ENCODE data around the gene GNAQ. TPM values are rescaled to one million over a fixed set of nuclear protein-coding genes. Genes with fewer than 3 reads are reported as not detected.

GNAQ gene
- total RNA-seq, 1 donor from 2014 or later, result 64.9 TPM

- Mint-ChIP-seq H3K9me3 (ENCODE audit: low read depth) (no peaks in the 10 kb centered on the region), H3K27me3 (no peaks in the 10 kb centered on the region), H3K4me3 (ENCODE audit: low read depth) (no peak overlapping the region), H3K27ac (peak overlapping the region; percentile 3), H3K36me3 (ENCODE audit: insufficient read depth) (peaks cover 4% of the 10 kb centered on the region), H3K4me1 (ENCODE audit: low read depth) (peaks cover 19% of the 10 kb centered on the region)
- no peak for TF ChIP-seq CTCF (IDR thresholded peaks at IDR 0.05; ENCODE audit: unreplicated experiment)
- no peak for DNase-seq (ENCODE audit: low spot score, unreplicated experiment)
Observed at GRCh38 chr9:77803423-77803822, 228.2 kb downstream of the GNAQ start.

- H3K4me1 Mint-ChIP-seq (ENCODE audit: low read depth), result peaks cover 12% of the 10 kb centered on the region
- peaks cover 4% of the 10 kb centered on the region for H3K36me3 Mint-ChIP-seq (ENCODE audit: insufficient read depth)
- H3K27ac Mint-ChIP-seq, result no peak overlapping the region
- no peaks in the 10 kb centered on the region for H3K27me3 Mint-ChIP-seq
- DNase-seq (ENCODE audit: low spot score, unreplicated experiment), result no peak
- TF ChIP-seq CTCF (IDR thresholded peaks at IDR 0.05; ENCODE audit: unreplicated experiment), result no peak
- no peak overlapping the region for H3K4me3 Mint-ChIP-seq (ENCODE audit: low read depth)
- no peaks in the 10 kb centered on the region for H3K9me3 Mint-ChIP-seq (ENCODE audit: low read depth)
Observed at GRCh38 chr9:77802515-77803293, 228.9 kb downstream of the GNAQ start.

GRCh38 chr9:77802064-77802463 is 229.5 kb downstream of the GNAQ start:
- no peak for DNase-seq (ENCODE audit: low spot score, unreplicated experiment)
- Mint-ChIP-seq H3K4me3 (ENCODE audit: low read depth) (no peak overlapping the region), H3K4me1 (ENCODE audit: low read depth) (peaks cover 7% of the 10 kb centered on the region), H3K36me3 (ENCODE audit: insufficient read depth) (peaks cover 4% of the 10 kb centered on the region), H3K27ac (no peak overlapping the region), H3K9me3 (ENCODE audit: low read depth) (no peaks in the 10 kb centered on the region), H3K27me3 (no peaks in the 10 kb centered on the region)
- no peak for TF ChIP-seq CTCF (IDR thresholded peaks at IDR 0.05; ENCODE audit: unreplicated experiment)

GRCh38 chr9:77800924-77801551 is 230.6 kb downstream of the GNAQ start:
- Mint-ChIP-seq H3K4me1 (ENCODE audit: low read depth) (peaks cover 4% of the 10 kb centered on the region), H3K9me3 (ENCODE audit: low read depth) (no peaks in the 10 kb centered on the region)
- TF ChIP-seq CTCF (IDR thresholded peaks at IDR 0.05; ENCODE audit: unreplicated experiment), result no peak

GRCh38 chr9:77798140-77798539 is 233.5 kb downstream of the GNAQ start:
- H3K4me1 Mint-ChIP-seq (ENCODE audit: low read depth), result peaks cover 7% of the 10 kb centered on the region
- no peak for DNase-seq (ENCODE audit: low spot score, unreplicated experiment)
- TF ChIP-seq CTCF (IDR thresholded peaks at IDR 0.05; ENCODE audit: unreplicated experiment), result no peak
- peaks cover 10% of the 10 kb centered on the region for H3K36me3 Mint-ChIP-seq (ENCODE audit: insufficient read depth)
- no peaks in the 10 kb centered on the region for H3K27me3 Mint-ChIP-seq
- no peaks in the 10 kb centered on the region for H3K9me3 Mint-ChIP-seq (ENCODE audit: low read depth)
- no peak overlapping the region for H3K27ac Mint-ChIP-seq
- H3K4me3 Mint-ChIP-seq (ENCODE audit: low read depth), result no peak overlapping the region

More at GRCh38 chr9:77800924-77801551, 230.6 kb downstream of the GNAQ start:
- Mint-ChIP-seq H3K27ac (no peak overlapping the region), H3K36me3 (ENCODE audit: insufficient read depth) (peaks cover 3% of the 10 kb centered on the region), H3K27me3 (no peaks in the 10 kb centered on the region), H3K4me3 (ENCODE audit: low read depth) (no peak overlapping the region)
- no peak for DNase-seq (ENCODE audit: low spot score, unreplicated experiment)

Measured in progenitor cell of endocrine pancreas (in vitro differentiated cells).